ENCODE measurements around the gene VWCE.
"Not testable (repeated sequence)": the region's sequence is repeated elsewhere in the genome, so short reads cannot be mapped to it uniquely, and the experiment has no call there.

- TF ChIP-seq ARNTL (CRISPR knock-in tag; IDR thresholded peaks at IDR 0.05; ENCODE audit: borderline replicate concordance, low read depth); BACH2 (CRISPR knock-in tag; IDR thresholded peaks at IDR 0.05; ENCODE audit: borderline replicate concordance); ZNF565 (CRISPR knock-in tag; conservative IDR thresholded peaks at IDR 0.05; ENCODE audit: low read depth); TSHZ2 (CRISPR knock-in tag; IDR thresholded peaks at IDR 0.05): not testable (repeated sequence)
These were observed 62.5 kb downstream of the VWCE start for GRCh38 chr11:61232548-61233145.
